ENCODE measurements around the gene PPARGC1A. TPM values are rescaled to one million over a fixed set of nuclear protein-coding genes. Genes with fewer than 3 reads are reported as not detected.

PPARGC1A gene
- total and polyA plus RNA-seq, 4 experiments from 2014 or later, result not detected

DNA sequence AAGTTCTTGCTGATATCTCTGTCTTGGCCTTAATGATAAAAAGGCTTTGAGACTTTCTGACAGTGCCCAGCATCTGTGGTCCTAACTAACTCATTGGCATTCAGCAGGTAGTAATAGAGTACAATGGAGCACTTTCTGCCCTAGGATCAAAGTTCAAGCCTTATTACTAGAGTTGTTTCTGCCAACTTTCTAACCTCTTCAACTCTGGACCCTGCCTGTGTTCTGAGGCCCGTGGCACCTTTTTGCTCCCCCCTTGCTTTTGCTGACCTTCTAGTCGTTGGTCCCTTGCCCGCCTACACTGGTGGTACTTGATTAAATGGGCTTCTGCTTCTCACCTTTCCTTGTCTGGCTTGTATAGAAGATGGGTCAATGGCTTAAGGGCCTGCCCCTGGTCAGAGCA lies 126.3 kb downstream of the PPARGC1A start:
- no peak overlapping the region for H3K4me3 ChIP-seq (ENCODE audit: low read length in 2 of 2)
- DNase-seq, result no peak
- Mint-ChIP-seq H3K9me3 (peaks cover 0 to 10% (median 3%) of the 10 kb centered on the region in 8 donors), H3K27ac (no peak overlapping the region), H3K36me3 (no peaks in the 10 kb centered on the region), H3K4me1 (no peaks in the 10 kb centered on the region), H3K4me3 (no peak overlapping the region), H3K27me3 (peaks cover 0 to 2% of the 10 kb centered on the region in 2 donors)
- POLR2A ChIA-PET (ENCODE audit: partially characterized antibody), result no interaction called here
- no peaks in the 10 kb centered on the region for H3K36me3 ChIP-seq (ENCODE audit: insufficient read depth, low read length)
- no peaks in the 10 kb centered on the region for H3K9me3 ChIP-seq (ENCODE audit: control insufficient read depth in 1 of 2, low read length in 2 of 2)
- H3K4me1 ChIP-seq (ENCODE audit: insufficient read depth, low read length), result no peaks in the 10 kb centered on the region
- no peaks in the 10 kb centered on the region for H3K27me3 ChIP-seq (ENCODE audit: insufficient read depth, low read length)
- CTCF ChIA-PET (ENCODE audit: partially characterized antibody), result no interaction called here
- intact Hi-C loops (cut with micrococcal nuclease), result no loop called here
- H3K27ac ChIP-seq (ENCODE audit: low read depth, low read length), result no peak overlapping the region

DNA sequence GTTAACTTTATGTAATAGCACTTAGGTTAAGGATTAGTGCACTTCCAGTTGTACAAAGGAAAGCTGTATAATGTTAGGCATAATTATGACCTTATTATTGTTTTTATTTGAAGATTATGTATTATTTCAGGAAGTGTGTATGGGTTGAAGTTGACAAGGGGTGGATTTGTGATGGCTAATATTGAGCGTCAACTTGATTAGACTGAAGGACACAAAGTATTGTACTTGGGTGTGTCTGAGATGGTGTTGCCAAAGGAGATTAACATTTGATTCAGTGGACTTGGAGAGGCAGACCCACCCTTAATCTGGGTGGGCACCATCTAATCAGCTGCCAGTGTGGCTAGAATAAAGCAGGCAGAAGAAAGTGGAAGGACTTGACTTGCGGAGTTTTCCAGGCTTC lies 127.3 kb downstream of the PPARGC1A start:
- Mint-ChIP-seq H3K4me3 (no peak overlapping the region), H3K9me3 (peaks cover 0 to 8% (median 3%) of the 10 kb centered on the region in 8 donors), H3K4me1 (no peaks in the 10 kb centered on the region), H3K36me3 (no peaks in the 10 kb centered on the region), H3K27ac (no peak overlapping the region), H3K27me3 (peaks cover 0 to 2% of the 10 kb centered on the region in 2 donors)
- no peaks in the 10 kb centered on the region for H3K4me1 ChIP-seq (ENCODE audit: insufficient read depth, low read length)
- H3K9me3 ChIP-seq (ENCODE audit: control insufficient read depth in 1 of 2, low read length in 2 of 2), result no peaks in the 10 kb centered on the region
- POLR2A ChIA-PET (ENCODE audit: partially characterized antibody), result no interaction called here
- intact Hi-C loops (cut with micrococcal nuclease), result no loop called here
- no peak overlapping the region for H3K4me3 ChIP-seq (ENCODE audit: low read length in 2 of 2)
- CTCF ChIA-PET (ENCODE audit: partially characterized antibody), result no interaction called here
- H3K36me3 ChIP-seq (ENCODE audit: insufficient read depth, low read length), result no peaks in the 10 kb centered on the region
- H3K27ac ChIP-seq (ENCODE audit: low read depth, low read length), result no peak overlapping the region
- H3K27me3 ChIP-seq (ENCODE audit: insufficient read depth, low read length), result no peaks in the 10 kb centered on the region
- no peak for DNase-seq

DNA sequence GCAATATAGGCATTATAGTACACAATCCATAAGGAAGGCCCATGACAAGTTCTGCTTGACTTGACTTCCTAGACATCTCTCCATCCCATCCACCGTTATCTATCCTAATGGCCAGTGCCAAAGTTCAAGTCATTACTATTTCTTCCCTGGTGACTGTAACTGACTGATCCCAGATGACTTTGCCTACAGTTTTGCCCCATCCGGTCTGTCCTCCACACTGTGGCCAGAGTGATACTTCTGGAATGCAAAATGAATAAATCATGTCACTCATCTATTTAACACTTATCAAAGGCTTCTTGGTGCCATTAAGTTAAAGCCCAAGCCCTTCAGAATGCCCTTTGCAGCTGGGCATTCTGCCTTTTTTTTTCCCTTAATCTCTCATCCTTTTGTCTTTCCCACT lies 130.8 kb downstream of the PPARGC1A start:
- Histone ChIP-seq H3K27ac (ENCODE audit: low read depth, low read length) (no peak overlapping the region), H3K4me3 (ENCODE audit: low read length in 2 of 2) (no peak overlapping the region), H3K27me3 (ENCODE audit: insufficient read depth, low read length) (no peaks in the 10 kb centered on the region), H3K9me3 (ENCODE audit: control insufficient read depth in 1 of 2, low read length in 2 of 2) (no peaks in the 10 kb centered on the region), H3K36me3 (ENCODE audit: insufficient read depth, low read length) (no peaks in the 10 kb centered on the region), H3K4me1 (ENCODE audit: insufficient read depth, low read length) (no peaks in the 10 kb centered on the region)
- no peaks in the 10 kb centered on the region for H3K36me3 Mint-ChIP-seq
- peaks cover 0 to 10% (median 4%) of the 10 kb centered on the region in 8 donors for H3K9me3 Mint-ChIP-seq
- H3K27me3 Mint-ChIP-seq, result peaks cover 0 to 2% of the 10 kb centered on the region in 2 donors
- DNase-seq, result no peak
- CTCF ChIA-PET (ENCODE audit: partially characterized antibody), result no interaction called here
- POLR2A ChIA-PET (ENCODE audit: partially characterized antibody), result no interaction called here
- H3K4me3 Mint-ChIP-seq, result no peak overlapping the region
- no peaks in the 10 kb centered on the region for H3K4me1 Mint-ChIP-seq
- intact Hi-C loops (cut with micrococcal nuclease), result no loop called here
- no peak overlapping the region for H3K27ac Mint-ChIP-seq

DNA sequence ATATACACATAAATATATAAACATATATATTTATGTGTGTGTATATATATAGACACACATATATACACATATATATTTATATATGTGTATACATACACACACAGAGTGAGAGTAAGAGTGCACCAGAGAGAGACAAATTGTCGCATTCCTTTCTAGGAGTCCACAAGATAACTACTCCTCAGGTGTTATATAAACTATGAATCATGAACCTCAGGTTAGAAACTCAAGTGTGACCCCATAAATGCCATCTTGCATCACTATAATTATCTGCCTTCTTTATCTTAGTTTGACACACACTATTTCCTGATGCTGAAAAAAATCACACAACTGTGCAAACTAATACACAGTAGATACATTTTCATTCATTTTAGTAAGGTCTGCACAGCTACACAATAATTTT lies 135.2 kb downstream of the PPARGC1A start:
- CTCF ChIA-PET (ENCODE audit: partially characterized antibody), result no interaction called here
- DNase-seq, result no peak
- Mint-ChIP-seq H3K4me1 (no peaks in the 10 kb centered on the region), H3K9me3 (peaks cover 0 to 6% (median 3%) of the 10 kb centered on the region in 8 donors), H3K36me3 (no peaks in the 10 kb centered on the region), H3K4me3 (no peak overlapping the region), H3K27ac (no peak overlapping the region), H3K27me3 (peaks cover 0 to 2% of the 10 kb centered on the region in 2 donors)
- H3K36me3 ChIP-seq (ENCODE audit: insufficient read depth, low read length), result no peaks in the 10 kb centered on the region
- no peaks in the 10 kb centered on the region for H3K4me1 ChIP-seq (ENCODE audit: insufficient read depth, low read length)
- POLR2A ChIA-PET (ENCODE audit: partially characterized antibody), result no interaction called here
- no peak overlapping the region for H3K4me3 ChIP-seq (ENCODE audit: low read length in 2 of 2)
- H3K27ac ChIP-seq (ENCODE audit: low read depth, low read length), result no peak overlapping the region
- intact Hi-C loops (cut with micrococcal nuclease), result no loop called here
- H3K9me3 ChIP-seq (ENCODE audit: control insufficient read depth in 1 of 2, low read length in 2 of 2), result no peaks in the 10 kb centered on the region
- no peaks in the 10 kb centered on the region for H3K27me3 ChIP-seq (ENCODE audit: insufficient read depth, low read length)

DNA sequence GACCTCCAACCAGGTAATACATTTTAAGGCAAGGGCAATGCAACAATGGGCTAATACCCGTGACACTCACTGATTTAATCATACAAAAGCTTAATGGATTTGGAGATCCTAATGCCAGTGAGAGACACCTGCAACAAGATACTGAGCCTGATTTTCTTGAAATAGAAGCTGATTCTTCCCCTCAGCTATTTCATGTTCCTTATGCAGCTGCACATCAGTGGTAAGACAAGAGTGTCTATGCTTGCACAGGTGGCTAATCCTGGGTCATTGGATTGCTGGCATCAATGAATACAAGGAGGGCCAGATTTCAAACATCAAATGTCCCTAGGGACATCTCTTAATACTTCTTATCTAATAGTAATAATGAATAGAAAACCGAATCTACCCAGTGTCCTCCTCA lies 139.7 kb downstream of the PPARGC1A start:
- Mint-ChIP-seq H3K27ac (no peak overlapping the region), H3K4me3 (no peak overlapping the region), H3K4me1 (no peaks in the 10 kb centered on the region), H3K9me3 (peaks cover 0 to 6% (median 0%) of the 10 kb centered on the region in 8 donors), H3K36me3 (no peaks in the 10 kb centered on the region), H3K27me3 (no peaks in the 10 kb centered on the region)
- Histone ChIP-seq H3K9me3 (ENCODE audit: control insufficient read depth in 1 of 2, low read length in 2 of 2) (no peaks in the 10 kb centered on the region), H3K27me3 (ENCODE audit: insufficient read depth, low read length) (no peaks in the 10 kb centered on the region), H3K27ac (ENCODE audit: low read depth, low read length) (no peak overlapping the region), H3K36me3 (ENCODE audit: insufficient read depth, low read length) (no peaks in the 10 kb centered on the region), H3K4me1 (ENCODE audit: insufficient read depth, low read length) (no peaks in the 10 kb centered on the region), H3K4me3 (ENCODE audit: low read length in 2 of 2) (no peak overlapping the region)
- ChIA-PET CTCF (ENCODE audit: partially characterized antibody) (no interaction called here), POLR2A (ENCODE audit: partially characterized antibody) (no interaction called here)
- intact Hi-C loops (cut with micrococcal nuclease), result no loop called here
- no peak for DNase-seq

DNA sequence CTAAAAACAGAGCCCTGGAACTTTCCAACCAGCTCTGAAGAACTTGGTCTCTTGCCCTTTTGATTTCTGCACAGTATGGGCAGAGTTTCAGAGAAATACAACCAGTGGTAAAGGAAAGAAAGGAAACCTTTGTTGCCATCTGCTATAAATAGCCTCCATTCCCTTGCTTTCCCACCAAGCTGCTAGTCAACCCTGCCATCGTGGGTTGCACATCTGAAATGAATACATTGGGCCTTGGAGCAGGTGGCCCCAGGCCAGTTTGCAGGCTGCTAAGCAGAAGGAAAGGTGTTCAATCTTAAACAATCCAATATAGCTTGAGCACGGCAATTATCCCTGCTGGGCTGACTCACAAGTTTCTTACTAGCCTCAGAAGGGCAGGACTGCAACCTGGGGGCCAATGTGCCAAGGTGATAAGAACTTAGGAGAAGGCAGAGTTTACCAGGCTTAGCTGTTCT lies 142.5 kb downstream of the PPARGC1A start:
- POLR2A ChIA-PET (ENCODE audit: partially characterized antibody), result no interaction called here
- no peaks in the 10 kb centered on the region for H3K9me3 ChIP-seq (ENCODE audit: control insufficient read depth in 1 of 2, low read length in 2 of 2)
- no peaks in the 10 kb centered on the region for H3K4me1 Mint-ChIP-seq
- no peak overlapping the region for H3K4me3 ChIP-seq (ENCODE audit: low read length in 2 of 2)
- CTCF ChIA-PET (ENCODE audit: partially characterized antibody), result no interaction called here
- no peak for DNase-seq
- H3K36me3 Mint-ChIP-seq, result no peaks in the 10 kb centered on the region
- no peaks in the 10 kb centered on the region for H3K4me1 ChIP-seq (ENCODE audit: insufficient read depth, low read length)
- no peak overlapping the region for H3K27ac ChIP-seq (ENCODE audit: low read depth, low read length)
- H3K36me3 ChIP-seq (ENCODE audit: insufficient read depth, low read length), result no peaks in the 10 kb centered on the region
- H3K27me3 ChIP-seq (ENCODE audit: insufficient read depth, low read length), result no peaks in the 10 kb centered on the region
- intact Hi-C loops (cut with micrococcal nuclease), result no loop called here
- H3K4me3 Mint-ChIP-seq, result no peak overlapping the region
- H3K27me3 Mint-ChIP-seq, result no peaks in the 10 kb centered on the region
- H3K27ac Mint-ChIP-seq, result no peak overlapping the region
- peaks cover 0 to 7% (median under 1%) of the 10 kb centered on the region in 8 donors for H3K9me3 Mint-ChIP-seq

DNA sequence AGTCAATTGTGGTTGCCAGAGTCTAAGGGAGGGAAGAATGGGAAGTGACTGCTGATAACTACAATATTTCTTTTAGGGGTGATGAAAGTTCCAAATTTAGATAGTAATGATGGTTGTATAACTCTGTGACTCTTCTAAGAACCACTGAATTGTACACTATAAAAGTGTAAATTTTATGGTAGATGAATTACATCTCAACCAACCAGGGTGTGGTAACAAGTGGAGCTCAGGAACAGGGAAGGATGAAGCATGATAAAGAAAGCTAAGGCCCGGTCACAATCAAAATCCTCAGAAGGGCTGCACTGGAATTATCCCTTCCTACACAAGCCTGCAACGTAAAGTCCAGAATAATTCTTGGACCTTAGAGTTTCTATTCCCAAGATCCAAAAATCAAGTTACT lies 143.2 kb downstream of the PPARGC1A start:
- H3K27ac ChIP-seq (ENCODE audit: low read depth, low read length), result no peak overlapping the region
- H3K36me3 ChIP-seq (ENCODE audit: insufficient read depth, low read length), result no peaks in the 10 kb centered on the region
- H3K4me3 Mint-ChIP-seq, result no peak overlapping the region
- no peak overlapping the region for H3K27ac Mint-ChIP-seq
- POLR2A ChIA-PET (ENCODE audit: partially characterized antibody), result no interaction called here
- H3K27me3 Mint-ChIP-seq, result no peaks in the 10 kb centered on the region
- no peaks in the 10 kb centered on the region for H3K4me1 Mint-ChIP-seq
- no peaks in the 10 kb centered on the region for H3K27me3 ChIP-seq (ENCODE audit: insufficient read depth, low read length)
- intact Hi-C loops (cut with micrococcal nuclease), result no loop called here
- peaks cover 0 to 7% (median under 1%) of the 10 kb centered on the region in 8 donors for H3K9me3 Mint-ChIP-seq
- H3K4me3 ChIP-seq (ENCODE audit: low read length in 2 of 2), result no peak overlapping the region
- H3K9me3 ChIP-seq (ENCODE audit: control insufficient read depth in 1 of 2, low read length in 2 of 2), result no peaks in the 10 kb centered on the region
- CTCF ChIA-PET (ENCODE audit: partially characterized antibody), result no interaction called here
- no peak for DNase-seq
- H3K4me1 ChIP-seq (ENCODE audit: insufficient read depth, low read length), result no peaks in the 10 kb centered on the region
- no peaks in the 10 kb centered on the region for H3K36me3 Mint-ChIP-seq

DNA sequence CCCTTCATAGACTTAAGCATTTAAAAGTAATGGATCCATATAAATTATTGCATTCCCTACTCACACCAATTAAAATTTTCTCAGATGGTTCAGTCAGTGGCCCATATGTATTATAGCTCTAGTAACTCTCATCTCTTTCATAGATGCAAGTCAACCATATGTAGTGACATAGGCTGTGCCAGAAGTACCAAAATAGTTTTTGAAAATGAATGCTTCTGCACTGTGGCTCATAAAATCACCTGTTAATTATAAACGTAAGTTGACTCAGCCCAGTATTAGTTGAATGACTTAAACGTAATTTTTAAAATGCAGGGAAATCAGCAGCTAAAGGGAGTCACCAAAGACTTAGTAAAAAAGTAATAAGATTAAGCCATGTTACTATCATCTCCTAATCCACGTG lies 143.8 kb downstream of the PPARGC1A start:
- Mint-ChIP-seq H3K9me3 (peaks cover 0 to 7% (median under 1%) of the 10 kb centered on the region in 8 donors), H3K27me3 (no peaks in the 10 kb centered on the region), H3K36me3 (no peaks in the 10 kb centered on the region), H3K4me3 (no peak overlapping the region), H3K4me1 (no peaks in the 10 kb centered on the region), H3K27ac (no peak overlapping the region)
- Histone ChIP-seq H3K4me1 (ENCODE audit: insufficient read depth, low read length) (no peaks in the 10 kb centered on the region), H3K9me3 (ENCODE audit: control insufficient read depth in 1 of 2, low read length in 2 of 2) (no peaks in the 10 kb centered on the region), H3K4me3 (ENCODE audit: low read length in 2 of 2) (no peak overlapping the region), H3K27ac (ENCODE audit: low read depth, low read length) (no peak overlapping the region), H3K27me3 (ENCODE audit: insufficient read depth, low read length) (no peaks in the 10 kb centered on the region), H3K36me3 (ENCODE audit: insufficient read depth, low read length) (no peaks in the 10 kb centered on the region)
- DNase-seq, result no peak
- intact Hi-C loops (cut with micrococcal nuclease), result no loop called here
- POLR2A ChIA-PET (ENCODE audit: partially characterized antibody), result no interaction called here
- CTCF ChIA-PET (ENCODE audit: partially characterized antibody), result no interaction called here
